HG02981 (cell line): Measurements from ENCODE around the gene TMSB4Y.

Experiments
- ATAC-seq: cut with Tn5 transposase; IDR thresholded peaks from one replicate; pipeline ENCODE4 v1.9.1; 2021; ENCODE audit warnings: mild to moderate bottlenecking, moderate library complexity; ENCODE audit not compliant: unreplicated experiment

Gene TMSB4Y

GRCh38 chrY:13703568-13703968 is at the start of gene TMSB4Y:
Gene TMSB4Y (plus strand): TSS chrY:13703899.
- peak; percentile 86 for ATAC-seq

- no peak for ATAC-seq
Observed at GRCh38 chrY:13664162-13664561, 39.5 kb upstream of the TMSB4Y start.

GRCh38 chrY:13671122-13671521 is 32.6 kb upstream of the TMSB4Y start:
- no peak for ATAC-seq

- no peak for ATAC-seq
Observed at GRCh38 chrY:13702276-13702675, 1.4 kb upstream of the TMSB4Y start.

- ATAC-seq: no peak
Observed at GRCh38 chrY:13704121-13704930, 627 bp downstream of the TMSB4Y start.

GRCh38 chrY:13705197-13705596 is 1.5 kb downstream of the TMSB4Y start:
- no peak for ATAC-seq

- no peak for ATAC-seq
Observed at GRCh38 chrY:13708038-13708437, 4.3 kb downstream of the TMSB4Y start.

GRCh38 chrY:13718996-13719395 is 15.3 kb downstream of the TMSB4Y start:
- no peak for ATAC-seq

- ATAC-seq: no peak
Observed at GRCh38 chrY:13729517-13729916, 25.8 kb downstream of the TMSB4Y start.

- no peak for ATAC-seq
Observed at GRCh38 chrY:13738618-13739017, 34.9 kb downstream of the TMSB4Y start.

GRCh38 chrY:13751289-13752071 is 47.8 kb downstream of the TMSB4Y start:
- peak; percentile 96 for ATAC-seq

- ATAC-seq: no peak
Observed at GRCh38 chrY:13754661-13755060, 51.0 kb downstream of the TMSB4Y start.
